Measurements from ENCODE around the gene SLC20A1. TPM values are rescaled to one million over a fixed set of nuclear protein-coding genes. Genes with fewer than 3 reads are reported as not detected.

SLC20A1 gene
- total RNA-seq, 4 donors from 2014 or later = 11.5 to 30.6 (median 24.4) TPM

GRCh38 chr2:112691881-112692281 is 46.1 kb downstream of the SLC20A1 start:
- Histone ChIP-seq H3K4me3 (no peak overlapping the region), H3K9me3 (no peaks in the 10 kb centered on the region), H3K36me3 (no peaks in the 10 kb centered on the region), H3K4me1 (no peaks in the 10 kb centered on the region), H3K27me3 (no peaks in the 10 kb centered on the region), H3K27ac (no peak overlapping the region)
- TF ChIP-seq POLR2A (IDR thresholded peaks at IDR 0.05) = no peak
- TF ChIP-seq CTCF (IDR thresholded peaks at IDR 0.05) = no peak
- DNase-seq = no peak
- intact Hi-C loops (cut with DNase I; ENCODE audit: low total_unique reads) = no loop called here

- Histone ChIP-seq H3K4me1 (no peaks in the 10 kb centered on the region), H3K36me3 (no peaks in the 10 kb centered on the region), H3K27me3 (no peaks in the 10 kb centered on the region), H3K27ac (no peak overlapping the region), H3K4me3 (no peak overlapping the region), H3K9me3 (no peaks in the 10 kb centered on the region)
- intact Hi-C loops (cut with DNase I; ENCODE audit: low total_unique reads) = no loop called here
- no peak for TF ChIP-seq CTCF (IDR thresholded peaks at IDR 0.05)
- no peak for TF ChIP-seq POLR2A (IDR thresholded peaks at IDR 0.05)
- DNase-seq = no peak
These were observed 46.8 kb downstream of the SLC20A1 start for GRCh38 chr2:112692495-112692911.

GRCh38 chr2:112692918-112693317 is 47.2 kb downstream of the SLC20A1 start:
- H3K4me3 ChIP-seq = no peak overlapping the region
- H3K4me1 ChIP-seq = no peaks in the 10 kb centered on the region
- intact Hi-C loops (cut with DNase I; ENCODE audit: low total_unique reads) = no loop called here
- no peak for DNase-seq
- H3K27me3 ChIP-seq = no peaks in the 10 kb centered on the region
- H3K36me3 ChIP-seq = no peaks in the 10 kb centered on the region
- no peak overlapping the region for H3K27ac ChIP-seq
- TF ChIP-seq POLR2A (IDR thresholded peaks at IDR 0.05) (no peak), CTCF (IDR thresholded peaks at IDR 0.05) (no peak)
- no peaks in the 10 kb centered on the region for H3K9me3 ChIP-seq

- no peak for DNase-seq
- no peaks in the 10 kb centered on the region for H3K36me3 ChIP-seq
- intact Hi-C loops (cut with DNase I; ENCODE audit: low total_unique reads) = no loop called here
These were observed 47.9 kb downstream of the SLC20A1 start for GRCh38 chr2:112693596-112693995.

GRCh38 chr2:112694182-112694581 is 48.4 kb downstream of the SLC20A1 start:
- H3K4me3 ChIP-seq = no peak overlapping the region
- intact Hi-C loops (cut with DNase I; ENCODE audit: low total_unique reads) = no loop called here
- no peaks in the 10 kb centered on the region for H3K36me3 ChIP-seq
- no peaks in the 10 kb centered on the region for H3K9me3 ChIP-seq
- no peak for DNase-seq
- no peaks in the 10 kb centered on the region for H3K4me1 ChIP-seq
- TF ChIP-seq POLR2A (IDR thresholded peaks at IDR 0.05) (no peak), CTCF (IDR thresholded peaks at IDR 0.05) (no peak)
- no peaks in the 10 kb centered on the region for H3K27me3 ChIP-seq
- H3K27ac ChIP-seq = no peak overlapping the region

More at GRCh38 chr2:112693596-112693995, 47.9 kb downstream of the SLC20A1 start:
- no peak overlapping the region for H3K4me3 ChIP-seq
- H3K27me3 ChIP-seq = no peaks in the 10 kb centered on the region
- TF ChIP-seq CTCF (IDR thresholded peaks at IDR 0.05) (no peak), POLR2A (IDR thresholded peaks at IDR 0.05) (no peak)
- H3K27ac ChIP-seq = no peak overlapping the region
- no peaks in the 10 kb centered on the region for H3K4me1 ChIP-seq
- H3K9me3 ChIP-seq = no peaks in the 10 kb centered on the region

Measured in uterus (tissue), 4 donors.